Measurements from ENCODE around the gene SLCO1B3. TPM values are rescaled to one million over a fixed set of nuclear protein-coding genes. Genes with fewer than 3 reads are reported as not detected.

Gene SLCO1B3
- total and polyA plus RNA-seq, 10 of the 15 experiments (the other 5 are each of a cell fraction or from before 2014, with no cell fraction given): 0.04 to 1.2 TPM; not detected in 8

GRCh38 chr12:20801035-20801434 is 9.5 kb upstream of the SLCO1B3 start:
- Histone ChIP-seq H4K20me1 (ENCODE audit: control insufficient read depth, insufficient read depth) (no peaks in the 10 kb centered on the region), H3K9me3 (replicated peaks; ENCODE audit: control insufficient read depth, insufficient read depth, low read length) (no peaks in the 10 kb centered on the region), H3K4me3 (no peak overlapping the region), H3K9ac (ENCODE audit: control insufficient read depth, insufficient read depth, low read length) (no peak overlapping the region), H3K27ac (ENCODE audit: control insufficient read depth, insufficient read depth) (no peak overlapping the region), H2AFZ (ENCODE audit: control insufficient read depth, low read depth, low read length) (no peak overlapping the region), H3K4me2 (ENCODE audit: control insufficient read depth, insufficient read depth) (no peak overlapping the region), H3K4me1 (ENCODE audit: control insufficient read depth, insufficient read depth, low read length) (no peaks in the 10 kb centered on the region), H3K36me3 (ENCODE audit: control insufficient read depth in 2 of 2, insufficient read depth in 2 of 2, low read length in 1 of 2) (no peaks in the 10 kb centered on the region), H3K79me2 (ENCODE audit: control insufficient read depth, insufficient read depth, low read length) (no peaks in the 10 kb centered on the region), H3K27me3 (replicated peaks in 1 of 2; ENCODE audit: control insufficient read depth in 2 of 2, insufficient read depth in 2 of 2, low read length in 1 of 2) (no peaks in the 10 kb centered on the region)
- in situ Hi-C loops (cut with MboI): no loop called here
- TF ChIP-seq SREBF2 (IDR thresholded peaks at IDR 0.05; ENCODE audit: low read length) (no peak), BHLHE40 (IDR thresholded peaks at IDR 0.05; ENCODE audit: borderline replicate concordance in 1 of 2, low read depth in 2 of 2, low read length in 1 of 2) (no peak), RBBP5 (conservative IDR thresholded peaks at IDR 0.05) (no peak), PBX3 (IDR thresholded peaks at IDR 0.05; ENCODE audit: insufficient replicate concordance, low read depth, low read length) (no peak), YBX1 (IDR thresholded peaks at IDR 0.05) (no peak), RUNX3 (IDR thresholded peaks at IDR 0.05; ENCODE audit: low read length) (no peak), PAX8 (IDR thresholded peaks at IDR 0.05) (no peak), ZNF687 (IDR thresholded peaks at IDR 0.05) (no peak), MXI1 (IDR thresholded peaks at IDR 0.05; ENCODE audit: low read depth, low read length) (no peak), SUPT20H (IDR thresholded peaks at IDR 0.05; ENCODE audit: borderline replicate concordance, control insufficient read depth, low read depth, low read length) (no peak), RCOR1 (conservative IDR thresholded peaks at IDR 0.05; ENCODE audit: low read depth, low read length) (no peak), SUZ12 (IDR thresholded peaks at IDR 0.05; ENCODE audit: unreplicated experiment) (no peak), ZNF207 (IDR thresholded peaks at IDR 0.05; ENCODE audit: borderline replicate concordance) (no peak)
- CTCF ChIA-PET: no interaction called here
- no TSS peak for BruUV-seq (replicated peaks)
- no peak for FAIRE-seq
- POLR2A ChIA-PET: no interaction called here
- no peak for ATAC-seq
- RAD21 ChIA-PET (ENCODE audit: unreplicated experiment): no interaction called here
- intact Hi-C loops (cut with micrococcal nuclease; ENCODE audit: unreplicated experiment): no loop called here
- DNase-seq (ENCODE audit: low read depth, low spot score): no peak
- SMC1A ChIA-PET (ENCODE audit: uncharacterized antibody, unreplicated experiment): no interaction called here

Data from GM12878 (cell line).